Testis (tissue), 2 donors: ENCODE measurements around the gene MAP3K19.

Experiments used
- CTCF ChIP-seq, 3 experiments: fragments of 450-650 bp in 2 of 3; fragments of 200-600 bp in 1 of 3; sonication (generic) in 1 of 3; IDR thresholded peaks; one replicate each; pipeline ENCODE4 v1.5.1; 2016 to 2019; ENCODE audit warnings: antibody characterized with exemption in 3 of 3, mild to moderate bottlenecking in 2 of 3, moderate library complexity in 1 of 3
- POLR2A ChIP-seq: fragments of 450-650 bp; IDR thresholded peaks from one replicate; pipeline ENCODE4 v1.6.1; 2017; ENCODE audit warnings: antibody characterized with exemption, mild to moderate bottlenecking, moderate library complexity

- TF ChIP-seq POLR2A (peak; percentile 48), CTCF (IDR thresholded peaks at IDR 0.05) (peak in 2 of 3 experiments; percentile 21 to 27)
These were observed 129.2 kb downstream of the MAP3K19 start for GRCh38 chr2:134917888-134918525.
